HFFc6 (cell line): ENCODE measurements around the gene PNLDC1. TPM values are rescaled to one million over a fixed set of nuclear protein-coding genes. Genes with fewer than 3 reads are reported as not detected.

Experiments used
- DNase-seq: peaks from one replicate; pipeline ENCODE4 v3.0.0-alpha.2; 2018
- H3K27ac Mint-ChIP-seq: 2 replicates; pipeline ENCODE4 v1.8.0; 2020; ENCODE audit warnings: mild to moderate bottlenecking, mixed read lengths
- H3K27me3 Mint-ChIP-seq: 2 replicates; pipeline ENCODE4 v1.8.0; 2021; ENCODE audit warnings: mild to moderate bottlenecking, moderate library complexity, mixed read lengths; ENCODE audit not compliant: insufficient read depth
- H3K36me3 Mint-ChIP-seq: 2 replicates; pipeline ENCODE4 v1.8.0; 2021; ENCODE audit warnings: low read depth, mixed read lengths
- H3K4me1 Mint-ChIP-seq: 2 replicates; pipeline ENCODE4 v1.8.0; 2020; ENCODE audit warnings: low read depth, mixed read lengths
- H3K4me3 Mint-ChIP-seq: 2 replicates; pipeline ENCODE4 v1.8.0; 2020; ENCODE audit warnings: mild to moderate bottlenecking, moderate library complexity, mixed read lengths
- H3K9me3 Mint-ChIP-seq: 2 replicates; pipeline ENCODE4 v1.8.0; 2020; ENCODE audit warnings: mild to moderate bottlenecking, mixed read lengths
- CTCF ChIP-seq: fragments of 200-600 bp; sonication (generic); IDR thresholded peaks from 2 replicates; pipeline ENCODE4 v1.5.0; 2021; ENCODE audit warnings: antibody characterized with exemption, mild to moderate bottlenecking
- long read RNA-seq: library from polyadenylated mRNA; unstranded; transcript quantifications from one replicate; pipeline ENCODE4 v2.0.0, GENCODE V29; 2019
- total RNA-seq, 6 experiments: library from RNA; stranded (reverse); fragmentation: NEBNext Ultra II Directional; extraction: Animal tissue kit (Norgen Biotek cat#: 25700); gene quantifications; 2 replicates in 1 of 6; 3 replicates in 5 of 6; pipeline ENCODE4 v1.2.3, GENCODE V29; 2021

The PNLDC1 gene
- not detected for total RNA-seq
- long read RNA-seq = 0 reads

GRCh38 chr6:159800141-159800865 lies at the start of gene PNLDC1:
PNLDC1 (plus strand) TSS chr6:159800276; CDS start chr6:159800308, 32 bp downstream.
- H3K27ac Mint-ChIP-seq = no peak within 1 kb of the TSS
- H3K4me1 Mint-ChIP-seq = no peaks in the 10 kb centered on the region
- no peaks in the 10 kb centered on the region for H3K9me3 Mint-ChIP-seq
- no peaks in the 10 kb centered on the region; the same call in 1 of the 2 replicates for H3K27me3 Mint-ChIP-seq
- H3K36me3 Mint-ChIP-seq = peaks cover 9% of the 10 kb centered on the region; the same call in 1 of the 2 replicates
- no peak for TF ChIP-seq CTCF
- no peak for DNase-seq
- H3K4me3 Mint-ChIP-seq = no peak within 1 kb of the TSS

- TF ChIP-seq CTCF = no peak
- Mint-ChIP-seq H3K27me3 (no peaks in the 10 kb centered on the region), H3K4me1 (no peaks in the 10 kb centered on the region; the same call in 1 of the 2 replicates), H3K36me3 (peaks cover 29% of the 10 kb centered on the region), H3K4me3 (no peak overlapping the region), H3K27ac (no peak overlapping the region), H3K9me3 (no peaks in the 10 kb centered on the region)
- no peak for DNase-seq
These were observed 48.6 kb upstream of the PNLDC1 start for GRCh38 chr6:159751448-159751847.

GRCh38 chr6:159753081-159753872 lies 46.8 kb upstream of the PNLDC1 start:
- peak overlapping the region; percentile 55 for H3K27ac Mint-ChIP-seq
- peaks cover 8% of the 10 kb centered on the region for H3K4me1 Mint-ChIP-seq
- DNase-seq = no peak
- no peak for TF ChIP-seq CTCF
- H3K36me3 Mint-ChIP-seq = peaks cover 37% of the 10 kb centered on the region
- no peak overlapping the region for H3K4me3 Mint-ChIP-seq
- H3K27me3 Mint-ChIP-seq = no peaks in the 10 kb centered on the region
- H3K9me3 Mint-ChIP-seq = no peaks in the 10 kb centered on the region

- no peak overlapping the region for H3K4me3 Mint-ChIP-seq
- peaks cover 36% of the 10 kb centered on the region for H3K36me3 Mint-ChIP-seq
- no peak for DNase-seq
- H3K4me1 Mint-ChIP-seq = peaks cover 16% of the 10 kb centered on the region
- peaks cover 2% of the 10 kb centered on the region; the same call in 1 of the 2 replicates for H3K27me3 Mint-ChIP-seq
- TF ChIP-seq CTCF = no peak
- H3K27ac Mint-ChIP-seq = no peak overlapping the region
- no peaks in the 10 kb centered on the region for H3K9me3 Mint-ChIP-seq
These were observed 45.7 kb upstream of the PNLDC1 start for GRCh38 chr6:159754401-159754800.

- H3K9me3 Mint-ChIP-seq = no peaks in the 10 kb centered on the region
- no peak overlapping the region for H3K27ac Mint-ChIP-seq
- peaks cover 25% of the 10 kb centered on the region for H3K4me1 Mint-ChIP-seq
- peaks cover 35% of the 10 kb centered on the region for H3K36me3 Mint-ChIP-seq
- H3K4me3 Mint-ChIP-seq = no peak overlapping the region
- no peak for TF ChIP-seq CTCF
- no peak for DNase-seq
- H3K27me3 Mint-ChIP-seq = peaks cover 2% of the 10 kb centered on the region; the same call in 1 of the 2 replicates
These were observed 44.8 kb upstream of the PNLDC1 start for GRCh38 chr6:159754959-159755914.
